Mesenchymal stem cell (in vitro differentiated cells and primary cell): ENCODE measurements around the gene DMBT1.

Source experiments
- DNase-seq: peaks from one replicate; pipeline ENCODE4 v3.0.0-alpha.2; 2013
- H2AFZ ChIP-seq: one replicate; pipeline ENCODE4 v1.6.1; 2013; ENCODE audit warnings: low read depth, mild to moderate bottlenecking, control low read depth, inconsistent platforms, low read length, moderate library complexity
- H2AK5ac ChIP-seq: 2 replicates; pipeline ENCODE4 v1.6.1; 2013; ENCODE audit warnings: low read length, moderate library complexity, mild to moderate bottlenecking, inconsistent platforms; ENCODE audit not compliant: severe bottlenecking
- H2BK120ac ChIP-seq: one replicate; pipeline ENCODE4 v1.6.1; 2013; ENCODE audit warnings: low read depth, mild to moderate bottlenecking, inconsistent platforms, low read length, moderate library complexity
- H2BK12ac ChIP-seq, 2 experiments: one replicate each; pipeline ENCODE4 v1.6.1; 2013; ENCODE audit warnings: inconsistent platforms in 2 of 2, low read length in 2 of 2, mild to moderate bottlenecking in 2 of 2, moderate library complexity in 2 of 2, control low read depth in 1 of 2
- H2BK15ac ChIP-seq: one replicate; pipeline ENCODE4 v1.6.1; 2013; ENCODE audit warnings: mild to moderate bottlenecking, low read depth, inconsistent platforms; ENCODE audit not compliant: poor library complexity, severe bottlenecking
- H2BK5ac ChIP-seq: 2 replicates; pipeline ENCODE4 v1.6.1; 2013; ENCODE audit warnings: low read depth, mild to moderate bottlenecking, low read length, control low read depth, inconsistent platforms; ENCODE audit not compliant: poor library complexity, severe bottlenecking
- H3K14ac ChIP-seq, 2 experiments: one replicate each; pipeline ENCODE4 v1.6.1; 2013; ENCODE audit warnings: inconsistent platforms in 2 of 2, low read length in 2 of 2, control low read depth in 1 of 2, mild to moderate bottlenecking in 1 of 2, moderate library complexity in 1 of 2
- H3K18ac ChIP-seq, 2 experiments: one replicate each; pipeline ENCODE4 v1.6.1; 2013; ENCODE audit warnings: inconsistent platforms in 2 of 2, low read length in 2 of 2, control low read depth in 1 of 2, low read depth in 1 of 2, mild to moderate bottlenecking in 1 of 2
- H3K23ac ChIP-seq, 2 experiments: one replicate each; pipeline ENCODE4 v1.6.1; 2013; ENCODE audit warnings: inconsistent platforms in 2 of 2, low read length in 2 of 2, mild to moderate bottlenecking in 2 of 2, moderate library complexity in 2 of 2, control low read depth in 1 of 2
- H3K27ac ChIP-seq: 2 replicates; pipeline ENCODE4 v1.5.1; 2013; ENCODE audit warnings: mild to moderate bottlenecking, moderate library complexity, low read length, control low read depth, inconsistent platforms; ENCODE audit not compliant: poor library complexity, severe bottlenecking
- H3K27me3 ChIP-seq, 2 experiments: 2 replicates each; pipeline versions ENCODE4 v1.6.1 to v1.7.0; 2013; ENCODE audit warnings: low read length in 2 of 2, mild to moderate bottlenecking in 2 of 2, moderate library complexity in 2 of 2, control low read depth in 1 of 2, inconsistent platforms in 1 of 2; ENCODE audit not compliant: control insufficient read depth in 1 of 2, insufficient read depth in 1 of 2
- H3K36me3 ChIP-seq, 2 experiments: 2 replicates each; pipeline versions ENCODE4 v1.6.1 to v1.7.0; 2013; ENCODE audit warnings: low read length in 2 of 2, control low read depth in 1 of 2, inconsistent platforms in 1 of 2, low read depth in 1 of 2, mild to moderate bottlenecking in 1 of 2; ENCODE audit not compliant: insufficient read depth in 2 of 2, control insufficient read depth in 1 of 2
- H3K4ac ChIP-seq, 2 experiments: one replicate each; pipeline ENCODE4 v1.6.1; 2013; ENCODE audit warnings: inconsistent platforms in 2 of 2, low read length in 2 of 2, mild to moderate bottlenecking in 2 of 2, moderate library complexity in 2 of 2, control low read depth in 1 of 2, low read depth in 1 of 2
- H3K4me1 ChIP-seq: 2 replicates; pipeline ENCODE4 v1.6.1; 2013; ENCODE audit warnings: low read depth, low read length, control low read depth; ENCODE audit not compliant: control insufficient read depth, insufficient read depth
- H3K4me2 ChIP-seq: 2 replicates; pipeline ENCODE4 v1.6.1; 2013; ENCODE audit warnings: low read length, mild to moderate bottlenecking, inconsistent platforms; ENCODE audit not compliant: poor library complexity, severe bottlenecking
- H3K4me3 ChIP-seq, 2 experiments: 2 replicates each; pipeline versions ENCODE4 v1.5.1 to v1.7.0; 2013; ENCODE audit warnings: low read length in 2 of 2, mild to moderate bottlenecking in 2 of 2, control low read depth in 1 of 2, low read depth in 1 of 2; ENCODE audit not compliant: insufficient read depth in 1 of 2
- H3K79me1 ChIP-seq: replicated peaks from 2 replicates; pipeline ENCODE4 v1.6.1; 2013; ENCODE audit warnings: mild to moderate bottlenecking, control low read depth, low read length, inconsistent platforms; ENCODE audit not compliant: poor library complexity, severe bottlenecking
- H3K9ac ChIP-seq: 2 replicates; pipeline ENCODE4 v1.7.0; 2013; ENCODE audit warnings: mild to moderate bottlenecking, low read length, moderate library complexity
- H3K9me3 ChIP-seq: 2 replicates; pipeline ENCODE4 v1.7.0; 2013; ENCODE audit warnings: mild to moderate bottlenecking, low read length; ENCODE audit not compliant: control insufficient read depth
- H4K8ac ChIP-seq: one replicate; pipeline ENCODE4 v1.6.1; 2013; ENCODE audit warnings: inconsistent platforms, mild to moderate bottlenecking, low read length, moderate library complexity
- H4K91ac ChIP-seq: one replicate; pipeline ENCODE4 v1.6.1; 2013; ENCODE audit warnings: mild to moderate bottlenecking, low read length, inconsistent platforms
- WGBS: methylation state at CpG from one replicate; pipeline ENCODE4 v1.1.7; 2013; ENCODE audit warnings: mixed read lengths; 5-methylcytosine and 5-hydroxymethylcytosine counted together

Gene DMBT1

DNA sequence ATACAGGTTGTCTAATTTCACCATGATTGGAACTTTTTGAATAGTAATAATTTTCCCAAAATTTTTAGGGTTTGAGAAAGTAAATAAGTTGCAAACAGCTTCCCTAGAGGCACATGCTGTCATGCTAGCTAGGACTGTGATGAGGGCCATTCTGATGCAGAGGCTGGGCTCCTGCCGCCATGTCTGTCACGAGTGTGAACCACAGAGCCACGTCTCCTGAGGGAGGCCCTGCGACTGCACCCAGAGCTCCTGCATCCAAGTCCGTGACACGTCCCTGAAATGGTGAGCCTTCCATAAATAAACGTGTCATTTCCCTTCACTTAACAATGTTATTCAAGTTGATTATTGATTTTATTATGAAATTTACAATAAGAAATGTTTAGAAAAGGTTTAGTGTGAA, 99.1 kb downstream of the DMBT1 start:
- H3K14ac ChIP-seq: no peak overlapping the region
- H3K4me1 ChIP-seq: no peaks in the 10 kb centered on the region
- no peak overlapping the region for H3K18ac ChIP-seq
- no peaks in the 10 kb centered on the region for H3K9me3 ChIP-seq
- no peak overlapping the region for H3K23ac ChIP-seq
- H3K27me3 ChIP-seq: peaks cover 0 to 62% of the 10 kb centered on the region in 2 experiments
- H3K4ac ChIP-seq: no peak overlapping the region
- no peak overlapping the region for H3K4me3 ChIP-seq
- no peak overlapping the region for H2BK12ac ChIP-seq
- no peaks in the 10 kb centered on the region for H3K36me3 ChIP-seq
- no peak overlapping the region for H2BK15ac ChIP-seq
- H2AFZ ChIP-seq: no peak overlapping the region
- H3K9ac ChIP-seq: no peak overlapping the region
- H3K27ac ChIP-seq: no peak overlapping the region
- no peak overlapping the region for H2BK120ac ChIP-seq
- whole genome bisulfite sequencing: 79% methylated on average over 3 of the region's 7 CpGs
- no peak for DNase-seq
- H2BK5ac ChIP-seq: no peak overlapping the region
- no peak overlapping the region for H3K4me2 ChIP-seq
- no peak overlapping the region for H4K8ac ChIP-seq
- H4K91ac ChIP-seq: no peak overlapping the region
- no peaks in the 10 kb centered on the region for H3K79me1 ChIP-seq
- no peak overlapping the region for H2AK5ac ChIP-seq

- Histone ChIP-seq H2AK5ac (no peak overlapping the region), H3K9ac (no peak overlapping the region), H4K91ac (no peak overlapping the region), H3K4me1 (no peaks in the 10 kb centered on the region), H3K4me2 (no peak overlapping the region), H3K36me3 (no peaks in the 10 kb centered on the region), H2BK12ac (no peak overlapping the region), H2AFZ (no peak overlapping the region), H2BK15ac (no peak overlapping the region), H3K14ac (no peak overlapping the region), H4K8ac (no peak overlapping the region), H3K4me3 (no peak overlapping the region), H3K79me1 (no peaks in the 10 kb centered on the region), H2BK5ac (no peak overlapping the region), H3K9me3 (no peaks in the 10 kb centered on the region), H3K4ac (no peak overlapping the region), H2BK120ac (no peak overlapping the region), H3K27ac (no peak overlapping the region), H3K23ac (no peak overlapping the region), H3K18ac (no peak overlapping the region), H3K27me3 (peaks cover 0 to 62% of the 10 kb centered on the region in 2 experiments)
- DNase-seq: no peak
- WGBS: 82% methylated on average over 6 of the region's 6 CpGs
Observed at GRCh38 chr10:122660696-122661095, 100.1 kb downstream of the DMBT1 start.

GRCh38 chr10:122662231-122662630, 101.7 kb downstream of the DMBT1 start:
- no peaks in the 10 kb centered on the region for H3K9me3 ChIP-seq
- H3K4me2 ChIP-seq: no peak overlapping the region
- H3K23ac ChIP-seq: no peak overlapping the region
- H3K27ac ChIP-seq: no peak overlapping the region
- no peak for DNase-seq
- no peak overlapping the region for H3K4me3 ChIP-seq
- H3K27me3 ChIP-seq: peaks cover 0 to 60% of the 10 kb centered on the region in 2 experiments
- no peak overlapping the region for H2AK5ac ChIP-seq
- no peak overlapping the region for H3K4ac ChIP-seq
- no peak overlapping the region for H2BK15ac ChIP-seq
- no peak overlapping the region for H3K14ac ChIP-seq
- no peaks in the 10 kb centered on the region for H3K4me1 ChIP-seq
- no peak overlapping the region for H2BK12ac ChIP-seq
- no peak overlapping the region for H2BK5ac ChIP-seq
- no peak overlapping the region for H2BK120ac ChIP-seq
- H4K91ac ChIP-seq: no peak overlapping the region
- no peak overlapping the region for H3K9ac ChIP-seq
- no peaks in the 10 kb centered on the region for H3K36me3 ChIP-seq
- no peaks in the 10 kb centered on the region for H3K79me1 ChIP-seq
- no peak overlapping the region for H3K18ac ChIP-seq
- 56% methylated on average over 6 of the region's 6 CpGs for WGBS
- no peak overlapping the region for H2AFZ ChIP-seq
- no peak overlapping the region for H4K8ac ChIP-seq

GRCh38 chr10:122663516-122664130, 103.1 kb downstream of the DMBT1 start:
- Histone ChIP-seq H4K91ac (no peak overlapping the region), H2AFZ (no peak overlapping the region), H3K79me1 (no peaks in the 10 kb centered on the region), H3K4me1 (no peaks in the 10 kb centered on the region), H3K4me2 (no peak overlapping the region), H2BK15ac (no peak overlapping the region), H3K27me3 (peaks cover 0 to 60% of the 10 kb centered on the region in 2 experiments), H3K27ac (no peak overlapping the region), H2AK5ac (no peak overlapping the region), H3K18ac (no peak overlapping the region), H4K8ac (no peak overlapping the region), H3K14ac (no peak overlapping the region), H3K23ac (no peak overlapping the region), H3K36me3 (no peaks in the 10 kb centered on the region), H3K9me3 (no peaks in the 10 kb centered on the region), H3K4me3 (no peak overlapping the region), H2BK12ac (no peak overlapping the region), H3K9ac (no peak overlapping the region), H2BK120ac (no peak overlapping the region), H2BK5ac (no peak overlapping the region), H3K4ac (no peak overlapping the region)
- 79% methylated on average over 5 of the region's 5 CpGs for WGBS
- no peak for DNase-seq
